Stimulated activated naive CD8-positive, alpha-beta T cell treated with anti-CD3 and anti-CD28 coated beads, Interleukin-15, Interleukin-2, amounts not matched to agents 100 ng/mL and 50 ng/mL, for 24 hours (primary cell): ENCODE measurements around the gene STK40.

Experiments used
- H3K27ac Mint-ChIP-seq: one replicate; pipeline ENCODE4 v1.8.0; 2021; ENCODE audit warnings: mild to moderate bottlenecking, mixed read lengths
- H3K27me3 Mint-ChIP-seq: one replicate; pipeline ENCODE4 v1.8.0; 2021; ENCODE audit warnings: mixed read lengths
- H3K36me3 Mint-ChIP-seq: one replicate; pipeline ENCODE4 v1.8.0; 2021; ENCODE audit warnings: low read depth, mixed read lengths
- H3K4me1 Mint-ChIP-seq: one replicate; pipeline ENCODE4 v1.8.0; 2021; ENCODE audit warnings: low read depth, mixed read lengths
- H3K4me3 Mint-ChIP-seq: one replicate; pipeline ENCODE4 v1.8.0; 2021; ENCODE audit warnings: mild to moderate bottlenecking, mixed read lengths
- H3K9me3 Mint-ChIP-seq: one replicate; pipeline ENCODE4 v1.8.0; 2021; ENCODE audit warnings: mixed read lengths

STK40 gene

GRCh38 chr1:36349839-36350238 lies 35.9 kb downstream of the STK40 start:
- Mint-ChIP-seq H3K36me3 (peaks cover 35% of the 10 kb centered on the region), H3K27ac (no peak overlapping the region), H3K4me1 (peaks cover 32% of the 10 kb centered on the region), H3K9me3 (no peaks in the 10 kb centered on the region), H3K27me3 (no peaks in the 10 kb centered on the region), H3K4me3 (no peak overlapping the region)

- Mint-ChIP-seq H3K4me1 (peaks cover 32% of the 10 kb centered on the region), H3K27me3 (no peaks in the 10 kb centered on the region), H3K9me3 (no peaks in the 10 kb centered on the region), H3K36me3 (peaks cover 30% of the 10 kb centered on the region), H3K4me3 (no peak overlapping the region), H3K27ac (no peak overlapping the region)
Measured at GRCh38 chr1:36349241-36349671, 36.5 kb downstream of the STK40 start.

DNA sequence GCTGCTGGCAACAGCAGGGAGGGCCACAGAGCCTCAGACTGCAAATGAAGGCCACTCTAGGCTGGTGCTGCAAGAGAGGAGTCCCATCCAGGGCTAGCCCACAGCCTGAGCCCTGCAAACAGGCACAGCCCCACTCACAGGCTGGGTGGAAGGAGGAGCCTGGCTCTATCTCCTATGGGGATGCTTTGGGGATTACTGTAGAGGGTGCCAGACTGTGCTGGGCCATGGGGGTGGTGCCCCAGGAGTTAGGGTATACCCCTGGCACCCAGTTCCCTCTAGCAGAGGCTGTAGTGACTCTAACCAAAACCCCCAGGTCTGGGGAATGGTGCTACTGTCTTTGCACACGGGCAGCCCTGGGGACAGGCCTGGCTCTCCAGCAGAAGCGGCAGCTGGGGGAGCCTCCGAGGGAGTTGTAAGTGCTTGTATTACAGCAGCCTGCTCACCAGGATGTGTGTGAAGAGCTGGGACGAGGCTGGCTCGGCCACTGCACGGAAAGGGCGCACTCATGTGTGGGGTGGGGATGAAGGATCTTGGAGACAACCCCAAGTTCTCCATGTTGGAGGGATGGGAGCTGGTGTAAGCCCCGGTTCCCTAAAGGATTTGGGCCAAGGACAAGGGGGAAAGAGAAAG lies 38.9 kb downstream of the STK40 start:
- H3K9me3 Mint-ChIP-seq, result no peaks in the 10 kb centered on the region
- peaks cover 23% of the 10 kb centered on the region for H3K36me3 Mint-ChIP-seq
- H3K4me3 Mint-ChIP-seq, result no peak overlapping the region
- H3K27ac Mint-ChIP-seq, result no peak overlapping the region
- no peaks in the 10 kb centered on the region for H3K27me3 Mint-ChIP-seq
- H3K4me1 Mint-ChIP-seq, result peaks cover 27% of the 10 kb centered on the region

DNA sequence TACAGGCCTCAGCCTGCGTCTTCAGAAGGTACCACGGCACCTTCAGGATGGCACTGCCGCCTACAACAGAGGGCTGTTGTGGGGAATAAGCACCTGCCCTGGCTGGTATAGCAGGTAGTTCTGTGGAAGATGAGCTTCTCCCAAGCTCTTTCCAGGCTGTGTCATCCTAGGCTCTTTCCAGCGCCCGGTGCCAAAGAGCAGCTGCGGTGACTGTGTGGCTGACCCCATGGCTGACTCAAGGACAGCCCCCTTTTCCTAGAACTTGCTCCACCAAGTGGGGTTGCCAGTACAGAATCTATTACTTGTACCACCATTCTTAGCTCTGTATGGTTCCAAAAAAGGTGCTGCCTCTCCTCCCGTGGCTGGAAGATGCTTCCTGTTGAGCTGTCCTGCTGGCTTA lies 40.4 kb downstream of the STK40 start:
- Mint-ChIP-seq H3K4me3 (no peak overlapping the region), H3K9me3 (no peaks in the 10 kb centered on the region), H3K27me3 (no peaks in the 10 kb centered on the region), H3K4me1 (peaks cover 12% of the 10 kb centered on the region), H3K27ac (no peak overlapping the region), H3K36me3 (peaks cover 29% of the 10 kb centered on the region)

DNA sequence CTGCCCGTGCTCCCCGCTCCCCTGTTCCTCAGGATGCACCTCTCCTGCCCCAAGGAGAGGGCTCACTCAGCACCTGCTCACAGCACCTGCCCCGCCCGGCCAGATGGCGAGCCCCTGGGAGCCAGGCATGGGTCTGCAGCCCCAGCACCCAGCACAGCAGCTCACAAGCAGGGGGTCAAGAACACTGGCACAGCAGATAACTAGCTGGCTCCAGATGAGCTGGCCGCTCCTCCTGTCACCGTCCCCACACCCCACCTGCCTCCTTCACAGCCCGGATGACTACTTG lies 41.4 kb downstream of the STK40 start:
- no peaks in the 10 kb centered on the region for H3K9me3 Mint-ChIP-seq
- H3K36me3 Mint-ChIP-seq, result peaks cover 29% of the 10 kb centered on the region
- H3K4me1 Mint-ChIP-seq, result peaks cover 6% of the 10 kb centered on the region
- no peak overlapping the region for H3K27ac Mint-ChIP-seq
- no peak overlapping the region for H3K4me3 Mint-ChIP-seq
- no peaks in the 10 kb centered on the region for H3K27me3 Mint-ChIP-seq

GRCh38 chr1:36343651-36344394 lies 41.9 kb downstream of the STK40 start:
- H3K27ac Mint-ChIP-seq, result no peak overlapping the region
- peaks cover 29% of the 10 kb centered on the region for H3K36me3 Mint-ChIP-seq
- H3K27me3 Mint-ChIP-seq, result no peaks in the 10 kb centered on the region
- no peak overlapping the region for H3K4me3 Mint-ChIP-seq
- peaks cover 3% of the 10 kb centered on the region for H3K4me1 Mint-ChIP-seq
- no peaks in the 10 kb centered on the region for H3K9me3 Mint-ChIP-seq

DNA sequence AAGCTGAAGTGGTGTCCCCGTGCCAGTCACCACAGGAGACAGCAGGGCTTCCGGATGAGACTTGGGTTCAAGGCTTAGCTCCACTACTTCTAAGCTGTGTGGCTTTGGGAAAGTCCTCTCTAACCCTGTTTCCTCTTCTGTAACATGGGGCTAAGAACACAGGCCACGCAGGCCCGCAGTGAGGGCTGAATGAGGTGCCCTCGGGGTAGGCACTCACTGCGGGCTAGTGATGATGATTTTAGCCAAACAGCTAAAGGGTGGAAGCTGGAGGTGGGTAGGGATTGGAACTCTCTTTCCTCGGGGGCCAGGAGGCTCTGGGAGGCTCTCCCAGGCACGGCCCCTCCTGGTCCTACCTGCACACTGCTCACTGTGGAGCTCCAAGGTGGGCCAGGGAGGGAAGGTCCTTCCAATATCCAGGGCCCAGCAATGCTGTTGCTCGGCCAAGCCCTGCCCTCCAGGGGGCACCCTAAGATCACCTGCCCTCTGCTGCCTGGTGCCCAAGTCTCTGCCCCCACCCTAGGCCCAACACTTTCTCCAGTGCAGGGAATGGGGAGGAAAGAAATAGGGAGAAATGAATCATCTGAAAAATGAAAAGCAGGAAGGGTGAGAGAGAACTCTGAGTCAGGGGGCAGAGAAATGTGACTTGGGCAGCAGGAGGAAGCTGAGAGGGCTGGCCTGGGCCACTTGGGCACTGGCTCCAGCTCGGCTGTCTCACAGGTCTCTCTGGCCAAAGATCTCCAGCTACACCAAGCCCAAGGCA lies 43.1 kb downstream of the STK40 start:
- H3K9me3 Mint-ChIP-seq, result no peaks in the 10 kb centered on the region
- H3K27me3 Mint-ChIP-seq, result no peaks in the 10 kb centered on the region
- H3K36me3 Mint-ChIP-seq, result peaks cover 19% of the 10 kb centered on the region
- peaks cover 3% of the 10 kb centered on the region for H3K4me1 Mint-ChIP-seq
- H3K27ac Mint-ChIP-seq, result no peak overlapping the region
- no peak overlapping the region for H3K4me3 Mint-ChIP-seq

DNA sequence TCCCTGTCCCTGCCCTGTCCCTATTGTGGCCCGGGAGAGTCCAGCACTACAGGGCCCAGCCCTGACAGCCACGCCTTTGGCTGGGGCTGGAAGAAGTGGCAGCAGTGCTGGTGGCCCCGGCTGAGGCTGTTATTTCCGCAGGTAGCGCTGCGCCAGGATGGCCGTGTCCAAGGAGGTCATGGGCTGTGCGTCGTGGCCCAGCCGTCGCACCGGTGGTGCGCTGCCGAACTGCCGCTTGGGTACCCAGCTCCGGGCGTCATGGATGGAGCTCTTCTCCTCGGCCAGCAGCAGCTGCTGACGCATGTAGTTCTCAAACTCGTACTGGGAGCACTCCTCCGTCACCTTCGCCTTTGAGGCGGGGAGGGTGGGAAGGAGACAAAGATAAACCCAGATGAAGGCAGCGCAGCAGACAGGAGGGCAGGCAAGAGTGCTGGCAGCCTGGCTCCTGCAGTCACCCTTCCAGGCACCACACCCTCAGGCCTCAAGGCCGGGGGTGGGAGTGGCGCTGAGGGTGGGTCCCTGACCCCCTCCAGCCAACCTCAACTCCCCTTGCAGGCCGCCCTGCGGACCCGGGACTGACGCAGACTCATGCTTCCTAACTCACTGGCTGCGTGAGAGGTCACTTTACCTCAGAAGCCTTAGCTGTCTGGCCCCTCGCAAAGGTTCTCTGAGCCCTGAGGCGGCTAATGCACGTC lies 44.0 kb downstream of the STK40 start:
- peaks cover 12% of the 10 kb centered on the region for H3K36me3 Mint-ChIP-seq
- H3K4me3 Mint-ChIP-seq, result no peak overlapping the region
- no peaks in the 10 kb centered on the region for H3K9me3 Mint-ChIP-seq
- no peak overlapping the region for H3K27ac Mint-ChIP-seq
- no peaks in the 10 kb centered on the region for H3K27me3 Mint-ChIP-seq
- peaks cover 3% of the 10 kb centered on the region for H3K4me1 Mint-ChIP-seq

- H3K9me3 Mint-ChIP-seq, result no peaks in the 10 kb centered on the region
Measured at GRCh38 chr1:36339615-36340014, 46.1 kb downstream of the STK40 start.

GRCh38 chr1:36339215-36339614 lies 46.5 kb downstream of the STK40 start:
- H3K4me1 Mint-ChIP-seq, result peaks cover 3% of the 10 kb centered on the region
- no peak overlapping the region for H3K27ac Mint-ChIP-seq
- H3K9me3 Mint-ChIP-seq, result no peaks in the 10 kb centered on the region
- no peak overlapping the region for H3K4me3 Mint-ChIP-seq
- no peaks in the 10 kb centered on the region for H3K27me3 Mint-ChIP-seq
- H3K36me3 Mint-ChIP-seq, result peaks cover 11% of the 10 kb centered on the region

More at GRCh38 chr1:36339615-36340014, 46.1 kb downstream of the STK40 start:
- no peaks in the 10 kb centered on the region for H3K27me3 Mint-ChIP-seq
- no peak overlapping the region for H3K4me3 Mint-ChIP-seq
- H3K27ac Mint-ChIP-seq, result no peak overlapping the region
- H3K36me3 Mint-ChIP-seq, result peaks cover 11% of the 10 kb centered on the region
- peaks cover 3% of the 10 kb centered on the region for H3K4me1 Mint-ChIP-seq

- no peak overlapping the region for H3K27ac Mint-ChIP-seq
- H3K27me3 Mint-ChIP-seq, result no peaks in the 10 kb centered on the region
- H3K4me1 Mint-ChIP-seq, result peaks cover 2% of the 10 kb centered on the region
- H3K36me3 Mint-ChIP-seq, result peaks cover 11% of the 10 kb centered on the region
- no peaks in the 10 kb centered on the region for H3K9me3 Mint-ChIP-seq
- H3K4me3 Mint-ChIP-seq, result no peak overlapping the region
Measured at GRCh38 chr1:36337830-36338229, 47.9 kb downstream of the STK40 start.

DNA sequence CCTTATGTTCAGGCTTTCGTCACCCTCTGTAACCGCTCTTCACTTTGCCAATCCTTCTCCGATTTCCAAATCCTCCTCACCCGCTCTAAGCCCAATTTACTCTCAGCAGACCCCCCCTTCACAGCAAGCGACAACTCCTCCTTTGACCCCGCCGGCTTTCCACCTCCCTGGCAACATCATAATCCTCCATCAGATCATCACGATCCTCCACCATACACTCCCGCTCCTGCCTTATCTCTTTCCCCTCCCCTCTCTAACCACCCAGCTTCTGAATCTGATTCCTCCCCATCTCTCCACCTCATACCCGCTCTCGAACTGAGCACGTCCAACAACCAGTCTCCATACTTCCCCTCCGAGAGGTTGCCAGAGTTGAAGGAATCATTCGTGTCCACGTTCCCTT lies 54.8 kb downstream of the STK40 start:
- Mint-ChIP-seq H3K27me3 (peaks cover 9% of the 10 kb centered on the region), H3K4me1 (peaks cover 6% of the 10 kb centered on the region), H3K9me3 (no peaks in the 10 kb centered on the region), H3K4me3 (no peak overlapping the region), H3K36me3 (no peaks in the 10 kb centered on the region), H3K27ac (no peak overlapping the region)

GRCh38 chr1:36329817-36330216 lies 55.9 kb downstream of the STK40 start:
- Mint-ChIP-seq H3K27me3 (peaks cover 13% of the 10 kb centered on the region), H3K9me3 (no peaks in the 10 kb centered on the region), H3K27ac (no peak overlapping the region), H3K36me3 (no peaks in the 10 kb centered on the region), H3K4me3 (no peak overlapping the region), H3K4me1 (peaks cover 6% of the 10 kb centered on the region)

- Mint-ChIP-seq H3K27me3 (peaks cover 18% of the 10 kb centered on the region), H3K4me3 (no peak overlapping the region), H3K4me1 (peaks cover 15% of the 10 kb centered on the region), H3K9me3 (no peaks in the 10 kb centered on the region), H3K36me3 (no peaks in the 10 kb centered on the region), H3K27ac (no peak overlapping the region)
Measured at GRCh38 chr1:36328713-36329112, 57.0 kb downstream of the STK40 start.

DNA sequence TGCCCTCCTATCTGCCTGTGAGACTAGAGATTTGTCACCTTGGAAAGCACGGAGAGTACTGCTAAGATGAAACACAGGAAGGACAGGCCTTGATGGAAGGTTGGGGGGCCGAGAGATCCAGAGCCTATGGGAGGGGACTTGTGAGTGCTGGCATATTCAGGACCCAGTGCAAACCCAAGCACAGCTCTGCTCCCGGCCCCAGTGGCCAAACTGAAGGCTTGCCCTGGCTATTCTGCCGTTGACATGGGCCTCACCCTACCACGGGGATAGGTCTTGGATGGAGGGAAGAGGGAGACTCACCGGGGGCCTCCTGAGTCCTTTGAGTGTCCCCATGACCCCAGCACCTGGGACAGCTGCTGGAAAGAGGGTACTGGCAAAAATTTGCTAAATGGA lies 57.6 kb downstream of the STK40 start:
- H3K4me1 Mint-ChIP-seq, result peaks cover 17% of the 10 kb centered on the region
- H3K27me3 Mint-ChIP-seq, result peaks cover 18% of the 10 kb centered on the region
- no peaks in the 10 kb centered on the region for H3K9me3 Mint-ChIP-seq
- H3K4me3 Mint-ChIP-seq, result no peak overlapping the region
- no peak overlapping the region for H3K27ac Mint-ChIP-seq
- H3K36me3 Mint-ChIP-seq, result no peaks in the 10 kb centered on the region
